Globus pallidus (tissue), 1 donor: Measurements from ENCODE around the gene XAB2.

Experiments used
- DNase-seq: peaks from one replicate; pipeline ENCODE4 v3.0.0-alpha.2; 2015; ENCODE audit warnings: low spot score

Gene XAB2

DNA sequence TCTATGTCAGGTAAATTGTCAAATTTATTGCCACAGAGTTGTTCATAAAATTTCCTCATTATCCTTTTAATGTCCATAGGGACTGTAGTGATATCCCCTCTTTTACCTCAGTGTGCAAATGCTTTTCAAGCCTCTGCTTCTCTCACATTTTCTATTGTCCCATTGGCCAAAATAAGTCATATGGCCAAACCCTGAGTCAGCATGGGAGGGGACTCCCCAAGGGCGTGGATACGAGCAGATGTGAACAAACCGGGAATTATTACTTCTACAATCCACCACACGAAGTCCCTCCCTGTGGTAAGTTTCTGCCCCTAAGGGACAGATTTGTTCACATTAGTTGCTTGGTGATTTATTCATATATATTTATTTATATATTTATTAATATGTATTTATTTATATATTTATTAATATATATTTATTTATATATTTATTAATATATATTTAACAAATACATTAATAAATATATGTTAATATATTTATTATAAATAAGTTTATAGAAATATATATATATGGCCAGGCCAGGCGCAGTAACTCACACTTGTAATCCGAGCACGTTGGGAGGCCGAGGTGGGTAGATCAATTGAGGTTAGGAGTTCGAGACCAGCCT, 53.8 kb downstream of the XAB2 start:
- DNase-seq, result no peak

DNA sequence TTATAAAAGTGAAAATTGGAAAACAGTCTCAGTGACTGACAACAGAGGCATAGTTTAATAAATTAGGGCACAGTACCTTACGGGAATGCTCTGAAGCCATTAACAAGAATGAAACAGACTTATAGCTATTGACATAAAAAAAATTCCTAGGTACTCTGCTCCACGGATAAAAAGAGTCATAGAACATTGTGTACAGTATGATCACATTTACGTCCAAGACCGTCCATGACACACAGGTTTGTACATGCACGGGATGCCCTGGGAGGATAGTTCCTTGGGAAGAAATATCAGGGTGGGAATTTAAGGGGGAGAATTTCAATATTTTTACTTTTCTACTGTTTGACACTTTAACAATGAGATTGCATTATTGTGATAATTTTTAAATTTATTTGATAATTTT, 58.6 kb downstream of the XAB2 start:
- DNase-seq, result no peak
